H1 (cell line): ENCODE measurements around the gene ZBTB7A. TPM values are rescaled to one million over a fixed set of nuclear protein-coding genes. Genes with fewer than 3 reads are reported as not detected.

Source experiments
- CTCF ChIA-PET: fragments of 300-600 bp; sonication (Branson Sonifier 250); formaldehyde crosslinking; loops from one replicate; lab custom pipeline; 2021; ENCODE audit not compliant: partially characterized antibody; lab: Charles Lee
- POLR2A ChIA-PET: fragments of 300-600 bp; sonication (Branson Sonifier 250); formaldehyde crosslinking; loops from one replicate; lab custom pipeline; 2021; ENCODE audit warnings: inconsistent platforms; ENCODE audit not compliant: partially characterized antibody; lab: Charles Lee
- DNase-seq, 2 experiments: peaks; one replicate each; pipeline versions ENCODE4 v3.0.0 to v3.0.0-alpha.2; 2010 to 2022; ENCODE audit warnings: low spot score in 2 of 2, low read depth in 1 of 2, mixed read lengths in 1 of 2
- FAIRE-seq: peaks from 2 replicates; lab custom pipeline; 2011; peaks lifted over from hg19 to GRCh38; lab: Jason Lieb, UNC
- H2AFZ ChIP-seq: 2 replicates; pipeline ENCODE4 v1.8.1; 2012; ENCODE audit warnings: low read length, inconsistent platforms
- H2AK5ac ChIP-seq: 2 replicates; pipeline ENCODE4 v1.6.1; 2013; ENCODE audit warnings: low read depth, low read length
- H2BK120ac ChIP-seq: replicated peaks from 2 replicates; pipeline ENCODE3; 2013; ENCODE audit warnings: low read depth, low read length, inconsistent platforms
- H2BK12ac ChIP-seq: 2 replicates; pipeline ENCODE4 v1.6.1; 2013; ENCODE audit warnings: low read depth, low read length
- H2BK15ac ChIP-seq: 2 replicates; pipeline ENCODE4 v1.6.1; 2013; ENCODE audit warnings: low read length
- H2BK20ac ChIP-seq: 2 replicates; pipeline ENCODE4 v1.6.1; 2013; ENCODE audit warnings: low read length
- H2BK5ac ChIP-seq: 2 replicates; pipeline ENCODE4 v1.6.1; 2013; ENCODE audit warnings: low read depth, low read length
- H3K14ac ChIP-seq: 2 replicates; pipeline ENCODE4 v1.6.1; 2013; ENCODE audit warnings: inconsistent platforms; ENCODE audit not compliant: insufficient read length
- H3K18ac ChIP-seq: 2 replicates; pipeline ENCODE4 v1.6.1; 2013; ENCODE audit warnings: low read length; ENCODE audit errors: extremely low read depth
- H3K23ac ChIP-seq: 2 replicates; pipeline ENCODE4 v1.6.1; 2013; ENCODE audit warnings: inconsistent platforms; ENCODE audit not compliant: insufficient read length
- H3K23me2 ChIP-seq: 2 replicates; pipeline ENCODE4 v1.6.1; 2013; ENCODE audit warnings: low read depth, low read length
- H3K27ac ChIP-seq: 2 replicates; pipeline ENCODE4 v1.6.1; 2011; ENCODE audit warnings: low read depth, low read length, inconsistent platforms
- H3K27me3 ChIP-seq, 4 experiments: replicated peaks in 1 of 4; 1 replicate in 1 of 4; 2 replicates in 3 of 4; pipeline versions ENCODE4 v1.6.1 to v1.8.1; 2011 to 2013; ENCODE audit warnings: low read length in 3 of 4, mild to moderate bottlenecking in 3 of 4, inconsistent platforms in 2 of 4, mixed read lengths in 2 of 4, moderate library complexity in 1 of 4; ENCODE audit not compliant: control insufficient read depth in 3 of 4, insufficient read depth in 3 of 4; ENCODE audit errors: extremely low read depth in 1 of 4
- H3K36me3 ChIP-seq, 4 experiments: 2 replicates each; pipeline versions ENCODE4 v1.6.1 to v1.8.1; 2011 to 2013; ENCODE audit warnings: mild to moderate bottlenecking in 4 of 4, low read length in 3 of 4, moderate library complexity in 2 of 4, control low read depth in 1 of 4, inconsistent platforms in 1 of 4; ENCODE audit not compliant: insufficient read depth in 4 of 4, control insufficient read depth in 2 of 4
- H3K4ac ChIP-seq: replicated peaks from 2 replicates; pipeline ENCODE3; 2013; ENCODE audit warnings: low read length, low read depth, mixed read lengths, inconsistent platforms; ENCODE audit not compliant: insufficient read length
- H3K4me1 ChIP-seq, 4 experiments: replicated peaks in 1 of 4; 1 replicate in 1 of 4; 2 replicates in 3 of 4; pipeline versions ENCODE4 v1.6.1 to v1.8.1; 2011 to 2013; ENCODE audit warnings: low read length in 3 of 4, inconsistent platforms in 2 of 4, mixed read lengths in 1 of 4; ENCODE audit not compliant: insufficient read depth in 4 of 4, control insufficient read depth in 3 of 4
- H3K4me2 ChIP-seq, 2 experiments: 2 replicates each; pipeline versions ENCODE4 v1.6.1 to v1.8.1; 2011 to 2013; ENCODE audit warnings: low read depth in 2 of 2, low read length in 2 of 2, control low read depth in 1 of 2, inconsistent platforms in 1 of 2, mild to moderate bottlenecking in 1 of 2; ENCODE audit not compliant: insufficient read depth in 1 of 2
- H3K4me3 ChIP-seq, 4 experiments: fragments of 200-600, 300-600 bp in 1 of 4; sonication (generic), shearing (Covaris generic), sonication (Bioruptor Twin) in 1 of 4; 2 replicates each; pipeline versions ENCODE4 v1.5.1 to v1.8.1; 2011 to 2016; ENCODE audit warnings: low read length in 4 of 4, low read depth in 3 of 4, control low read depth in 2 of 4, inconsistent platforms in 2 of 4, mild to moderate bottlenecking in 2 of 4, mixed read lengths in 1 of 4, moderate library complexity in 1 of 4; ENCODE audit not compliant: insufficient read depth in 2 of 4; ENCODE audit errors: extremely low read depth in 1 of 4
- H3K56ac ChIP-seq: replicated peaks from 2 replicates; pipeline ENCODE3; 2013; ENCODE audit warnings: low read depth, mild to moderate bottlenecking, mixed read lengths, low read length, inconsistent platforms; ENCODE audit not compliant: insufficient read length
- H3K79me1 ChIP-seq: 2 replicates; pipeline ENCODE4 v1.6.1; 2013; ENCODE audit warnings: low read depth, low read length, control low read depth
- H3K79me2 ChIP-seq, 2 experiments: 2 replicates each; pipeline versions ENCODE4 v1.6.1 to v1.8.1; 2012 to 2013; ENCODE audit warnings: low read length in 2 of 2, mild to moderate bottlenecking in 2 of 2, inconsistent platforms in 1 of 2; ENCODE audit not compliant: insufficient read depth in 2 of 2, control insufficient read depth in 1 of 2
- H3K9ac ChIP-seq, 4 experiments: replicated peaks in 1 of 4; 1 replicate in 1 of 4; 2 replicates in 3 of 4; pipeline versions ENCODE4 v1.6.1 to v1.8.1; 2011 to 2013; ENCODE audit warnings: low read depth in 3 of 4, low read length in 3 of 4, control low read depth in 2 of 4, mild to moderate bottlenecking in 2 of 4, moderate library complexity in 2 of 4, inconsistent platforms in 1 of 4; ENCODE audit errors: extremely low read depth in 1 of 4
- H3K9me3 ChIP-seq, 2 experiments: 2 replicates each; pipeline versions ENCODE4 v1.6.1 to v1.8.1; 2012 to 2013; ENCODE audit warnings: mild to moderate bottlenecking in 2 of 2, moderate library complexity in 2 of 2, control low read depth in 1 of 2, inconsistent platforms in 1 of 2, low read depth in 1 of 2, low read length in 1 of 2, mixed read lengths in 1 of 2; ENCODE audit not compliant: insufficient read depth in 2 of 2
- H4K20me1 ChIP-seq, 2 experiments: replicated peaks in 1 of 2; 2 replicates each; pipeline versions ENCODE3 to v1.8.1; 2011 to 2013; ENCODE audit warnings: inconsistent platforms in 2 of 2, low read length in 2 of 2, mild to moderate bottlenecking in 1 of 2; ENCODE audit not compliant: insufficient read depth in 2 of 2, control insufficient read depth in 1 of 2
- H4K5ac ChIP-seq: 2 replicates; pipeline ENCODE4 v1.6.1; 2013; ENCODE audit warnings: low read length, low read depth, mixed read lengths, inconsistent platforms; ENCODE audit not compliant: insufficient read length
- H4K8ac ChIP-seq: 2 replicates; pipeline ENCODE4 v1.8.0; 2013; ENCODE audit warnings: mild to moderate bottlenecking, moderate library complexity, low read length, inconsistent platforms; ENCODE audit not compliant: insufficient read depth; ENCODE audit errors: extremely low read depth
- H4K91ac ChIP-seq: replicated peaks from 2 replicates; pipeline ENCODE3; 2013; ENCODE audit warnings: low read length, mixed read lengths, inconsistent platforms; ENCODE audit not compliant: insufficient read length
- ASH2L ChIP-seq: fragments of 200-600, 300-600 bp; sonication (generic); IDR thresholded peaks from one replicate; pipeline ENCODE4 v1.7.1; 2017; ENCODE audit warnings: low read length
- BACH1 ChIP-seq: IDR thresholded peaks from 2 replicates; pipeline ENCODE4 v1.6.1; 2012; ENCODE audit warnings: low read length, improper control_type of control experiment
- CREB1 ChIP-seq: IDR thresholded peaks from 2 replicates; pipeline ENCODE4 v1.6.1; 2012; ENCODE audit warnings: inconsistent platforms
- CTBP2 ChIP-seq: IDR thresholded peaks from 2 replicates; pipeline ENCODE4 v1.7.0; 2011; ENCODE audit warnings: borderline replicate concordance, mild to moderate bottlenecking, moderate library complexity, mixed read lengths, low read length; ENCODE audit not compliant: insufficient read depth, insufficient read length
- GTF2F1 ChIP-seq: IDR thresholded peaks from 2 replicates; pipeline ENCODE4 v1.6.1; 2012; ENCODE audit warnings: low read depth, low read length, improper control_type of control experiment, borderline replicate concordance
- HDAC6 ChIP-seq: IDR thresholded peaks from one replicate; pipeline ENCODE4 v1.7.1; 2012; ENCODE audit warnings: low read depth, mild to moderate bottlenecking, inconsistent platforms, low read length, moderate library complexity
- JUND ChIP-seq: IDR thresholded peaks from 2 replicates; pipeline ENCODE4 v1.6.1; 2011; ENCODE audit warnings: mild to moderate bottlenecking, improper control_type of control experiment, low read length
- KDM1A ChIP-seq: fragments of 200-600, 300-600 bp; sonication (generic); IDR thresholded peaks from 2 replicates; pipeline ENCODE4 v1.7.1; 2016; ENCODE audit warnings: mild to moderate bottlenecking, low read length, borderline replicate concordance
- KDM4A ChIP-seq: IDR thresholded peaks from one replicate; pipeline ENCODE4 v1.7.1; 2012; ENCODE audit warnings: low read depth, mild to moderate bottlenecking, moderate library complexity, low read length, inconsistent platforms; ENCODE audit not compliant: severe bottlenecking
- MAFK ChIP-seq: IDR thresholded peaks from 2 replicates; pipeline ENCODE4 v1.6.1; 2012; ENCODE audit warnings: low read depth, mild to moderate bottlenecking, improper control_type of control experiment, low read length
- POLR2A ChIP-seq, 2 experiments: IDR thresholded peaks; 1 replicate in 1 of 2; 2 replicates in 1 of 2; pipeline ENCODE4 v1.6.1; 2011; ENCODE audit warnings: low read depth in 2 of 2, low read length in 2 of 2, mild to moderate bottlenecking in 2 of 2; ENCODE audit errors: control extremely low read depth in 1 of 2
- RXRA ChIP-seq: IDR thresholded peaks from 2 replicates; pipeline ENCODE4 v1.6.1; 2011; ENCODE audit warnings: low read depth, mild to moderate bottlenecking, low read length, moderate library complexity; ENCODE audit not compliant: insufficient read depth
- TAF1 ChIP-seq: IDR thresholded peaks from 2 replicates; pipeline ENCODE4 v1.6.1; 2011; ENCODE audit warnings: mild to moderate bottlenecking, low read depth, low read length
- TCF12 ChIP-seq: IDR thresholded peaks from 2 replicates; pipeline ENCODE4 v1.6.1; 2011; ENCODE audit warnings: low read depth, mild to moderate bottlenecking, low read length
- WGBS, 2 experiments: shearing (Covaris generic) in 1 of 2; methylation state at CpG; one replicate each; pipeline versions ENCODE4 v1.1.6 to v1.1.7; 2013 to 2015; ENCODE audit warnings: low lambda C conversion rate in 2 of 2, mixed read lengths in 2 of 2, inconsistent platforms in 1 of 2, low coverage in 1 of 2, missing lambda C conversion rate in 1 of 2; ENCODE audit not compliant: insufficient replicate concordance in 2 of 2, insufficient coverage in 1 of 2, insufficient read length in 1 of 2; ENCODE audit errors: extremely low coverage in 1 of 2, missing lambda C conversion rate in 1 of 2; 5-methylcytosine and 5-hydroxymethylcytosine counted together
- polyA plus RNA-seq, 7 experiments: library from polyadenylated mRNA; depleted of rRNA in 3 of 7; stranded (reverse) in 5 of 7; unstranded in 2 of 7; fragments of >200 nt in 5 of 7; fragments of 200-250 nt in 2 of 7; gene quantifications; 1 replicate in 5 of 7; 2 replicates in 1 of 7; 4 replicates in 1 of 7; pipeline versions ENCODE4 v1.2.1 to v1.2.3, GENCODE V29; 2011 to 2013; ENCODE audit warnings: missing spikeins in 2 of 7, mixed read lengths in 2 of 7
- total RNA-seq: library from RNA; stranded (reverse); fragmentation: NEBNext Ultra II Directional; extraction: Animal tissue kit (Norgen Biotek cat#: 25700); gene quantifications from 2 replicates; pipeline ENCODE4 v1.2.1, GENCODE V29; 2021
- TF ChIP-seq, protein P1 (sequence below): IDR thresholded peaks from 2 replicates; pipeline ENCODE4 v1.6.1; 2012; ENCODE audit warnings: low read length, inconsistent platforms

Gene ZBTB7A
- total and polyA plus RNA-seq, 2 of the 8 experiments (the other 6 are each of a cell fraction or from before 2014, with no cell fraction given), result 5.6 to 17.8 TPM

DNA sequence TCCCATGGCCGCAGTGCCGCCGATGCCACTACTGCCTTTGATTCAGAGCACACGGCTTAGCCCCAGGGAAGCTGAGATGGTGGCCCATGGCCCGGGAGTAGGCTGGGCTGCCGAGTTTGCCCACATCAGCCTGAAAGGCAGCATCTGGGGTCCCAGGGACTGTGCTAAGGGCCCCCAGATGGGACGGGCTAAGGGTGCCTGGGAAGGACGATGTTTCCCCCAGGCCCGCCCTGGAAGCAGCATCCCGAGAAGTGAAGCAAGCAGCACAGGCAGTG, 34.7 kb upstream of the ZBTB7A start:
- Histone ChIP-seq H4K5ac (no peak overlapping the region), H3K23ac (no peak overlapping the region), H2BK12ac (no peak overlapping the region), H3K18ac (no peak overlapping the region), H2BK120ac (no peak overlapping the region), H3K4me2 (no peak overlapping the region), H3K4me1 (no peaks in the 10 kb centered on the region), H3K4ac (no peak overlapping the region), H3K27me3 (no peaks in the 10 kb centered on the region), H3K27ac (no peak overlapping the region), H2AFZ (no peak overlapping the region), H3K36me3 (peaks cover 14 to 50% (median 34%) of the 10 kb centered on the region in 4 experiments), H2AK5ac (no peak overlapping the region), H4K20me1 (peaks cover under 1 to 9% of the 10 kb centered on the region in 2 experiments), H2BK5ac (no peak overlapping the region), H3K56ac (no peak overlapping the region), H4K91ac (no peak overlapping the region), H3K9me3 (no peaks in the 10 kb centered on the region), H3K79me2 (no peaks in the 10 kb centered on the region), H3K23me2 (no peaks in the 10 kb centered on the region), H3K79me1 (peaks cover 3% of the 10 kb centered on the region; the same call in 1 of the 2 replicates), H3K4me3 (no peak overlapping the region), H3K9ac (no peak overlapping the region), H2BK20ac (no peak overlapping the region), H3K14ac (no peak overlapping the region), H4K8ac (no peak overlapping the region), H2BK15ac (no peak overlapping the region)
- FAIRE-seq, result no peak
- 91% methylated on average over 9 of the region's 10 CpGs; no CpG with 5 or more reads in 1 of the 2 experiments for WGBS, 2 experiments
- ChIA-PET POLR2A (interaction anchor here (0.9 to 2.1 kb wide), 7 partner anchors 11 to 169 kb away, joined by 3 to 8 read pairs (median 3); partner anchors contain the start of gene NMRK2), CTCF (interaction anchor here (0.7 to 1.9 kb wide), 6 partner anchors 8 to 445 kb away, joined by 3 to 7 read pairs (median 4); no protein-coding TSS in a partner anchor)
- TF ChIP-seq, protein P1, sequence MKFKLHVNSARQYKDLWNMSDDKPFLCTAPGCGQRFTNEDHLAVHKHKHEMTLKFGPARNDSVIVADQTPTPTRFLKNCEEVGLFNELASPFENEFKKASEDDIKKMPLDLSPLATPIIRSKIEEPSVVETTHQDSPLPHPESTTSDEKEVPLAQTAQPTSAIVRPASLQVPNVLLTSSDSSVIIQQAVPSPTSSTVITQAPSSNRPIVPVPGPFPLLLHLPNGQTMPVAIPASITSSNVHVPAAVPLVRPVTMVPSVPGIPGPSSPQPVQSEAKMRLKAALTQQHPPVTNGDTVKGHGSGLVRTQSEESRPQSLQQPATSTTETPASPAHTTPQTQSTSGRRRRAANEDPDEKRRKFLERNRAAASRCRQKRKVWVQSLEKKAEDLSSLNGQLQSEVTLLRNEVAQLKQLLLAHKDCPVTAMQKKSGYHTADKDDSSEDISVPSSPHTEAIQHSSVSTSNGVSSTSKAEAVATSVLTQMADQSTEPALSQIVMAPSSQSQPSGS, result no peak
- TF ChIP-seq GTF2F1 (no peak), MAFK (no peak), TAF1 (no peak), HDAC6 (no peak), KDM1A (no peak), POLR2A (IDR thresholded peaks at IDR 0.05; ENCODE audit: control extremely low read depth in 1 of 2, low read depth in 2 of 2, low read length in 2 of 2) (no peak), BACH1 (no peak), CTBP2 (no peak), CREB1 (no peak), TCF12 (no peak), KDM4A (no peak), JUND (no peak), RXRA (no peak), ASH2L (no peak)
- DNase-seq, result no peak
